Measurements from ENCODE around the gene LINC00237.

The LINC00237 gene

DNA sequence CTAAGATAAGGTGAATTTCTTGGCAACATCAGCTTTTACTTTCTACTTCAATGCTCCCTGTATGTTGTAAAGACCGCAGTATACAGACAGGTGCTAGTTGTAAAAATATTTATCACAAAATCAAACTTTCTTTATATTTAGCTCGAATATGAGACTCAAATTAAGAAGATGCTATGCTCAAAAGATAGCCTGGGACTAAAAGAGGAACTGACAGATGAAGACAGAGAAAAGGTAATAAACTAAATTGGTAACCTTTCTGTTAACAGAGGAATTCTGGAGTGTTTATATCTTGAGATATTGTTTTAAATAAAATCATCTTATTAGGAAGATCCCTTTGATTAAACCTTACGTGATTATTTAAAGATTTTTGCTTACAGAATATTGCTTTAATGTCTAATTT, 39.3 kb upstream of the LINC00237 start:
- DNase-seq (ENCODE audit: low read depth), result no peak
- H3K4me3 ChIP-seq (ENCODE audit: low read depth, low read length), result no peak overlapping the region
- TF ChIP-seq, protein P1, sequence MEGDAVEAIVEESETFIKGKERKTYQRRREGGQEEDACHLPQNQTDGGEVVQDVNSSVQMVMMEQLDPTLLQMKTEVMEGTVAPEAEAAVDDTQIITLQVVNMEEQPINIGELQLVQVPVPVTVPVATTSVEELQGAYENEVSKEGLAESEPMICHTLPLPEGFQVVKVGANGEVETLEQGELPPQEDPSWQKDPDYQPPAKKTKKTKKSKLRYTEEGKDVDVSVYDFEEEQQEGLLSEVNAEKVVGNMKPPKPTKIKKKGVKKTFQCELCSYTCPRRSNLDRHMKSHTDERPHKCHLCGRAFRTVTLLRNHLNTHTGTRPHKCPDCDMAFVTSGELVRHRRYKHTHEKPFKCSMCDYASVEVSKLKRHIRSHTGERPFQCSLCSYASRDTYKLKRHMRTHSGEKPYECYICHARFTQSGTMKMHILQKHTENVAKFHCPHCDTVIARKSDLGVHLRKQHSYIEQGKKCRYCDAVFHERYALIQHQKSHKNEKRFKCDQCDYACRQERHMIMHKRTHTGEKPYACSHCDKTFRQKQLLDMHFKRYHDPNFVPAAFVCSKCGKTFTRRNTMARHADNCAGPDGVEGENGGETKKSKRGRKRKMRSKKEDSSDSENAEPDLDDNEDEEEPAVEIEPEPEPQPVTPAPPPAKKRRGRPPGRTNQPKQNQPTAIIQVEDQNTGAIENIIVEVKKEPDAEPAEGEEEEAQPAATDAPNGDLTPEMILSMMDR (IDR thresholded peaks at IDR 0.05; ENCODE audit: control insufficient read depth, extremely low read depth, insufficient read depth), result no peak

- TF ChIP-seq, protein P1 (IDR thresholded peaks at IDR 0.05; ENCODE audit: control insufficient read depth, extremely low read depth, insufficient read depth), result no peak
- no peak overlapping the region for H3K4me3 ChIP-seq (ENCODE audit: low read depth, low read length)
- no peak for DNase-seq (ENCODE audit: low read depth)
These were observed 37.2 kb upstream of the LINC00237 start for GRCh38 chr20:21143194-21143890.

DNA sequence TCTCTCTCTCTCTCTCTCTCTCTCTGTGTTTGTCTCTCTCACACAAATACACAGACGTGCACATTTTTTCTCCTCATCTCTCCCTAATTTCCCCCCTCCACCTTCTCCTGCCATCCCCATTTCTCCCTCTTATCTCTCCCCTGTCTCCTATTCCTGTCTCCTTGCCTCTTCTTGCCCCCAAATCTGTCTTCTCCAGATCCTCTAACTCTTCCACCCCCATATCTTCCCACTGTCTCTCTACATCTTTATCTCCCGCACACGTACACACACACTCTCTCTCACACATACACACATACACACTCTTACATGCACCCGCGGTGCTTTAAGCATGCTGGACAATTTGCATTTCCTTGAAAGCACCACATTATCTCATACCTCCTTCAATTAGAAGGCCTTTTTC, 35.7 kb upstream of the LINC00237 start:
- TF ChIP-seq, protein P1 (IDR thresholded peaks at IDR 0.05; ENCODE audit: control insufficient read depth, extremely low read depth, insufficient read depth), result no peak
- DNase-seq (ENCODE audit: low read depth), result no peak

GRCh38 chr20:21139881-21140566, 33.9 kb upstream of the LINC00237 start:
- H3K4me3 ChIP-seq (ENCODE audit: low read depth, low read length), result no peak overlapping the region
- no peak for DNase-seq (ENCODE audit: low read depth)
- TF ChIP-seq, protein P1 (IDR thresholded peaks at IDR 0.05; ENCODE audit: control insufficient read depth, extremely low read depth, insufficient read depth), result no peak

More for the DNA sequence above, 35.7 kb upstream of the LINC00237 start:
- H3K4me3 ChIP-seq (ENCODE audit: low read depth, low read length), result no peak overlapping the region

GRCh38 chr20:21137078-21137477, 30.9 kb upstream of the LINC00237 start:
- DNase-seq (ENCODE audit: low read depth), result no peak
- H3K4me3 ChIP-seq (ENCODE audit: low read depth, low read length), result no peak overlapping the region
- TF ChIP-seq, protein P1 (IDR thresholded peaks at IDR 0.05; ENCODE audit: control insufficient read depth, extremely low read depth, insufficient read depth), result no peak

GRCh38 chr20:21136015-21136732, 30.0 kb upstream of the LINC00237 start:
- H3K4me3 ChIP-seq (ENCODE audit: low read depth, low read length), result no peak overlapping the region
- TF ChIP-seq, protein P1 (IDR thresholded peaks at IDR 0.05; ENCODE audit: control insufficient read depth, extremely low read depth, insufficient read depth), result no peak
- no peak for DNase-seq (ENCODE audit: low read depth)

All from LNCaP clone FGC (cell line).